T47D (cell line): ENCODE results near the gene TUBG2.
A peak's percentile ranks its signal among the peaks of the same experiment; 100 is the strongest.
"Not testable (repeated sequence)": the region's sequence is repeated elsewhere in the genome, so short reads cannot be mapped to it uniquely, and the experiment has no call there.

Source experiments
- DNase-seq, 2 experiments: peaks; one replicate each; pipeline versions ENCODE4 v3.0.0 to v3.0.0-alpha.2; 2011 to 2012; ENCODE audit warnings: low read depth in 1 of 2, low spot score in 1 of 2
- JUND ChIP-seq: IDR thresholded peaks from 2 replicates; pipeline ENCODE4 v1.6.1; 2012; ENCODE audit warnings: low read depth
- in situ Hi-C: cut with HindIII; loops from 2 replicates; pipeline ENCODE4 v1.10.0; 2016; ENCODE audit warnings: low sequenced_read_pairs, low pct_unique_long_range_greater_than_20kb

Gene TUBG2

GRCh38 chr17:42665581-42666001, 6.5 kb downstream of the TUBG2 start:
- DNase-seq, result no peak
- no peak for TF ChIP-seq JUND
- in situ Hi-C loops, result no loop called here

GRCh38 chr17:42666126-42666525, 7.0 kb downstream of the TUBG2 start:
- in situ Hi-C loops, DNase-seq: not testable (repeated sequence)

GRCh38 chr17:42667088-42667951, 8.2 kb downstream of the TUBG2 start:
- DNase-seq, result peak; percentile 76 to 90
- in situ Hi-C loops, result no loop called here
- TF ChIP-seq JUND, result peak; percentile 68

DNA sequence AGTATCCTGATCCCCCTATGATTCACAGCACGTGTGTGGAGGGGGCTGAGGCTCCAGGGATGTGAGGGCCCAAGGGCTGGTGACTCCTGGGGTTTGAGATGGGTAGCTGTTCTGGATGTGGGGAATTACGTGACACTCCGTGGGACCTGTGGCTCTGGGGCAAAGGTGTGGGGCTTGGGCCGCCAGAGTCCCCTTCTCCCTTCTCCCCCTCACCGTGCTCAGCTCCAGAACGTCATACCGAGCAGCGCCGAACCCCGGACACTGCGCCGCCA, 10.6 kb downstream of the TUBG2 start:
- TF ChIP-seq JUND, result no peak
- no peak for DNase-seq
- in situ Hi-C loops, result no loop called here

DNA sequence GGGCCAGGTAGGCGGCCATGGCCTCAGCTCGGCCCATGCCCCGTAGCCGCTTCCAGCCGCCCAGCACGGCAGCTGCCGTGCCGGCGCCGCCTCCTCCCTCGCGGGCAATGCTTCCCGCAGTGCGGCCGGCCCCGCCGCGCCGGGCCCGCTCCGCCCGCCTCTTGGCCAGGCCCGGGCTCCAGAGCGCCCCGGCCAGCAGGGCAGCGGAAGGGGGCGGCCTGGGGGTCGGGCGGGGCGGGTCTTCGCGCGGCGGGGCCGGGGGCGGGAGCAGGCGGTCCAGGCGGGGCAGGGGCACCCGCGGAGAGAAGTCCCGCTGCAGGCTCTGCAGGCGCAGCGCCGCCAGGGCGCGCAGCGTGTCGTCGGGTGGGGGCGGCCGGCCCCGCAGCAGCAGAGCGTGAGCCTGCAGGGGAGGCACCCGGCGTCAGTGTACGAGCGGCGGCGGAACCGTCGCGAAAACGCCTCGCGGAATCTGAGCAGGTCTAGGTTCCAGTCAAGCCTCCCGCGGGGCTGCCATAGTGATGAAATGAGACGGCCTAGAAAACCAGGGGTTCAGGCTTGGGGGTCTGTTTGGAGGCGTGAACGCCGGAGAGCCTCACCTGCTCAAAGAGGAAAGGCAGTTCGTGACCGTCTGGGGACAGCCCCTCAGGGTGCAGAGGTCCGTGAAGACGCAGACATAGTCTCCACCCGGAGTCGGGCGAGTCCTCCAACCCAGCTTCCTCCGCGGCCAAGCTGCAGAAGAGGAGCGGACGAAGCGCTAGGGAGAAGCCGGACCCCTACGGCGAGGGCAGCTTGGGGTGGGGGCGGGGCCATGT, 11.1 kb downstream of the TUBG2 start:
- in situ Hi-C loops, result no loop called here
- no peak for TF ChIP-seq JUND
- DNase-seq, result no peak

DNA sequence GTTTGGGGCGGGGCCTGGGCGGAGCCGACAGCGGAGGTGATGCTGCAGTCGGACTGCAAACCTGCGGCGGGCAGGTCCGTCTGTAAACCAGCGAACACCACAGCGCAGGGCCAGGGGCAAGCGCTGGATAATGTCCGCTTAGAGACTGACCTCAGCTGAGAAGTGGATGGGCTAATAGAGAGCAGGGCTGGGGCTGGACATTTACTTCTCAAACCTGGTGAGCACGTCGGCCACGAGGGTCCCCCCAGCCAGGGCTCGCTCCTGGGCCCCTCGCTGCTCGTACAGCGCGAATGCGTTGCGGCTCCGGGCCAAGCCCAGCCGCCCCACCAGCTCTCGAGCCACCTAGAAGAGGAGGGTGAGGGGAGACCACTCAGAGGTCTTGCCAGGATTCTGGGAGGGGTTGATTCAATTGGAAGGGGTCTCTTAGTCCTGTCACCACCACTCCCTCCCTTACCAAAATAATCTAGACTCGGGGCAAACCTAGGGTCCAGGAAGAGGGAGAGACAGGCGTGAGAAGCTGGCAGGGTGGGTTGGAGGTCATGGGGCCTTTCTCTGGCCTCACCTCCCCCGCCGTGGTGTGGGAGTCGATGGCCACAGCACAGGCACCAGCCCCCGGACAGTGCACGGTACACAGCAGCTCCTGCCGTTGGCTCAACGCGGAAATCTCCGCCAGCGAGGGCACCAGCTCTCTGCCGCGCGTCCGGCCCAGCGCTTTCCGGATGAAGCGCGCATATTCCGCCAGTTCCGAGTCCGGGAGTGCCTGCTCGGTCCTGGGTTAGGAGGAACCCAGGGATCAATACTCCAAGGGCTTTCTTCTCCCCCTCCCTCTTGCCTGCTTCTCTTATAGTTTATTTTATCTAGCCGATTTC, 11.9 kb downstream of the TUBG2 start:
- TF ChIP-seq JUND, result no peak
- in situ Hi-C loops, result no loop called here
- no peak for DNase-seq

DNA sequence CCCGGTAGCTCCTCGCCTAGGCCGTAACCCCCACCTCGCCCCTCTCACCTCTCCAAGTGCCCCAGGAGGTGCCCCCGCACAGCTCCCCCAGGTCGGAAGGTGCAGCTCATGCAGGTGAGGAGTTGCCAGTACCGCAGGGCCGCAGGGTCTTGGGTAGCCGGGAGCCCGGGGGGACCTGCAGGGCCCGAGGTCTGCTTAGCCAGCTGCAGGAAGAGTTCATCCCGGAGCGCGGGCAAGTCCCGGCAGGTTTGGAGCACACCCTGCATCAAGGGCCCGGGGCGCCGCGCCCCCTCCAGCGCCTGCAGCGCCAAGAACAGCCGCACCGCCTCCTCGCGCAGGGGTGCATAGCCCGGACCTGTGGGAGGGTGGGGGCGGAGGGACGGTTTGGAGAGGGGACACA, 13.0 kb downstream of the TUBG2 start:
- TF ChIP-seq JUND, result no peak
- in situ Hi-C loops, result no loop called here
- DNase-seq, result no peak

- in situ Hi-C loops, result no loop called here
- DNase-seq, result no peak
- no peak for TF ChIP-seq JUND
These were observed 14.3 kb downstream of the TUBG2 start for GRCh38 chr17:42673266-42673884.

DNA sequence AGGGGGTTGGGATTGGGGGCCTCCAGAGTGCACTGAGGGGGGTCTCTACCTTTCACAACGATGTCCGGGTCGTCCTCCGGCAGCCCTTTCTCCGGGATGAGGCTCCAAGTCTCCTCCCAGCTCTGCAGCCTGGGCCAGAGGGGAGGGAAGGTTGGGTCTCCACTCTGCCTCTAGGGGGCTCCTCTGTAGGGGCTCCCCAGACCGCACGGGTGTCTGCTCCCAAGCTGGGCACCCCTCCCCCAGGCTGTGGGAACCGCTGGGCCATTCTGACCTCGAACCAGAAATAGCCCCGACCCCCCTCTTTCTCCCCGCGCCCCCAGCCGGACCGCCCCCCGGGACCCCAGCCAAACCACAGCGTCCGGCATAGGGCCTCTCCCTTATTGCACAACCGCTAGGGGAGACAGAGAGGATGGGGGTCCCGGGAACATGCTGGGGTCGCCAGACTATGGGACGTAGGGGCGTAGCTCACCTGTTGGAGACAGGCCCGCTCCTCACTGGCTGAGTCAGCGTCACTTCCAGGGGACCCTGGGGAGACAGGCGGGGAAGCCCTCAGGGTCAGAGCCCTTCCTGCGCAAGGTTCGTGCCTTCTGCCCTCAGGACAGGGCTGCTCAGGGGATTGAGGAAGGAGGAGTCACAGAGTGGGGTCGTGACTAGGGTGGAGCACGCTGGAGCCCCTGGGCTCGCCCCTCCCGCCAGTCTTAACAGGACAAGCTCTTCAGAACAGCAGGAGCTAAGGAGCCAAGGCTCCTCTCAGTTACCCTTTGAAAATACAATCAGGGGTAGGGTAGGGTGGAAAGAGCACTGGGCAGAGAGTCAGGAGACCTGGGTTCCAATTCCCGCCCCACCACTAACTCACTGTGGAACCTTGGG, 15.0 kb downstream of the TUBG2 start:
- DNase-seq, result peak; percentile 63 to 89

DNA sequence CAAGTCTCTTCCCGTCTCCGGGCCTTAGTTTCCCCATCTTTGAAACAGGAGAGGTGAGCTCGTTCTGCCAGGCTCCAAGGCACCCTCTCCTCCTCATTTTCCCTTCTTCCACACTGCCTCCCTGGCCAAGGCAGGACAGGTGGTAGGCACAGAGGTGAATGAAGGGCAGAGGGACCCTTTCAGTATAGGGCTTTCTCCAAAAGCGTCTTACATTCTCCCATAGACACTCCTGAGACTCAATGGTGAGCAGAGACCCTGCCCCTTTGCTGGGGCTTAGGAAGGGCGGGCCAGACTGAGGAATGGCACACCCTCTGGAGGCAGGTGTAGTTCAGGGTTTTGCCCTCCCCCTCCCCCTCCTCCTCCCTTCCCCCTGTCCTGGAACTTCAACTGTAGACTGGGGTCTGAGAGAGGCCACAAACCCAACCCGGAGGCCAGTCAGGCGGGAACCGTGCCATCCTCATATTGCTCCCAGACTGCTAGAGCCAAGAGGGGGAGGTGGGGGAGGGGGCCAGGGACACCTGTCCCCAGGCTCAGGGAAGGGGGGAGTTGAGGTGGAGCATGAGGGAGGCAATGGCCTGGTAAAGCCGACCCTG, 15.8 kb downstream of the TUBG2 start:
- no peak for TF ChIP-seq JUND
- peak; percentile 80 to 93 for DNase-seq
- in situ Hi-C loops, result no loop called here

More for the DNA sequence above, 15.0 kb downstream of the TUBG2 start:
- in situ Hi-C loops, result no loop called here
- TF ChIP-seq JUND, result no peak

- no peak for TF ChIP-seq JUND
- in situ Hi-C loops, result no loop called here
These were observed 16.4 kb downstream of the TUBG2 start for GRCh38 chr17:42675348-42675964.

More at GRCh38 chr17:42675348-42675964, 16.4 kb downstream of the TUBG2 start:
- peak in 1 of 2 experiments; percentile 60 for DNase-seq
